ENCODE results near the gene ZSCAN4.
A peak's percentile ranks its signal among the peaks of the same experiment; 100 is the strongest.

ZSCAN4 gene

DNA sequence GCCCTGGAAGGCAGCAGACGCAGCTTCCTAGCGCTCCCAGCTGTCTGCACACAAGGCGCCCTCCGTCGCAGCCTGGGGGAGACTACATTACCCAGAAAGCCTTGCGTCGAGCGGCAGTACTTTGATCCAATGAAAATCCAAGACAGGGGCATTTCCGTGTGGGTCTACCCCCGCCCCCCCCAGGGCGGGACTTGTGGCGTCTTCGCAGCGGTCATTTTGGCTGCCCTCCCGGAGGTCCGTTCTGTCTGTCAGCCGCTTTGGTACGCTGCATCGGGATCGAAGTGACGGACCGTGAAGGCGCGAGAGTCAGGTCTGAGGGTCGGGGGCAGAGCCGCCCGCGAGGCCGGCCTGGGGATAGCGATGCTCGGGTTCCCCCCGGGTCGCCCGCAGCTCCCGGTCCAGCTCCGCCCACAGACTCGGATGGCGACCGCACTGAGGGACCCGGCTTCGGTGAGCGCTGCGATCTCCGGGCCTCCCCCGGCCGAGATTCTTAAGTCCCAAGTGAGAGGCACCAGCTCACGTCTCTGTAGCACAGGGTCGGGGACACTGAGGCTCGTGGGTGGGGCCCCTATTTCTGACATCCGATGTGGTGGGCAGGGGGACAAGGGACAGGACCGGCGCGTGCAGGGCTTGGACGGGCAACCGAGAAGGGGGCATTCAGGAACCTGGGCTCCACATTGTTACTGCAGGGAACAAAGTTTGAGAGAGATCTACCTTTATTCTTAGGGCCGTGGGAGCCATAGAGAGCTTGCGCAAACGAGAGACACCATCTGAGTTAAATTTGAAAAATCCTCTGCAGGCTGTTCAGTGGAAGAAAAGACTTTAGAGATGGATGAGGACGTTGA lies 35.5 kb upstream of the ZSCAN4 start, which contains the start of gene ZNF211:
Gene ZNF211, plus strand, starts transcription at position 182 of the 845 bp plus-strand sequence. Its CDS starts 179 bp downstream, at position 361.
- peaks cover 2% of the 10 kb centered on the region for H3K79me1 ChIP-seq (ENCODE audit: low read depth, low read length)
- peaks cover 2 to 50% of the 10 kb centered on the region in 2 donors for H3K9me3 ChIP-seq (replicated peaks in 1 of 2; ENCODE audit: control insufficient read depth in 2 of 2, insufficient read depth in 1 of 2, low read depth in 1 of 2, low read length in 2 of 2)
- no peak within 1 kb of the TSS for H4K8ac ChIP-seq (ENCODE audit: low read depth, low read length)
- no peak within 1 kb of the TSS for H2BK15ac ChIP-seq (ENCODE audit: low read length)
- no peak within 1 kb of the TSS for H3K14ac ChIP-seq (ENCODE audit: low read length)
- H3K9ac ChIP-seq (ENCODE audit: low read depth, low read length, poor library complexity): peak within 1 kb of the TSS; percentile 95
- peak within 1 kb of the TSS; percentile 96 for H2AFZ ChIP-seq (ENCODE audit: low read length)
- no peak within 1 kb of the TSS for H2BK12ac ChIP-seq (ENCODE audit: low read length)
- no CpG with 5 or more reads among the region's 59 CpGs for WGBS, 2 donors (ENCODE audit: extremely low coverage in 2 of 2, insufficient read length in 2 of 2, insufficient replicate concordance in 1 of 2)
- H3K4me3 ChIP-seq (ENCODE audit: low read length in 2 of 2): peak within 1 kb of the TSS; percentile 69 to 96
- no peak within 1 kb of the TSS for H2BK120ac ChIP-seq (ENCODE audit: low read depth, low read length)
- H3K4ac ChIP-seq (ENCODE audit: low read length): no peak within 1 kb of the TSS
- H4K91ac ChIP-seq (ENCODE audit: low read depth, low read length, poor library complexity): no peak within 1 kb of the TSS
- peak within 1 kb of the TSS; percentile 92 for H3K18ac ChIP-seq (ENCODE audit: low read length)
- H3K36me3 ChIP-seq (replicated peaks in 1 of 2; ENCODE audit: control insufficient read depth in 2 of 2, insufficient read depth in 2 of 2, low read length in 2 of 2): peaks cover 9 to 63% of the 10 kb centered on the region in 2 donors
- H3K27ac ChIP-seq (replicated peaks; ENCODE audit: low read length): no peak within 1 kb of the TSS
- DNase-seq (ENCODE audit: low spot score): peak; percentile 94
- H2BK5ac ChIP-seq (ENCODE audit: low read length): no peak within 1 kb of the TSS
- H3K27me3 ChIP-seq (ENCODE audit: control insufficient read depth in 3 of 3, insufficient read depth in 3 of 3, low read depth in 1 of 3, low read length in 3 of 3): peaks cover 0 to 2% (median 0%) of the 10 kb centered on the region in 3 experiments
- no peak within 1 kb of the TSS for H3K23ac ChIP-seq (ENCODE audit: low read depth, low read length, poor library complexity)
- no peak within 1 kb of the TSS for H2AK5ac ChIP-seq (ENCODE audit: low read depth, low read length)
- peaks cover 3 to 7% of the 10 kb centered on the region in 2 donors for H3K4me1 ChIP-seq (ENCODE audit: control insufficient read depth in 2 of 2, insufficient read depth in 1 of 2, low read depth in 1 of 2, low read length in 2 of 2)
- H3K4me2 ChIP-seq (ENCODE audit: insufficient read depth, low read length, poor library complexity, severe bottlenecking): peak within 1 kb of the TSS; percentile 64

DNA sequence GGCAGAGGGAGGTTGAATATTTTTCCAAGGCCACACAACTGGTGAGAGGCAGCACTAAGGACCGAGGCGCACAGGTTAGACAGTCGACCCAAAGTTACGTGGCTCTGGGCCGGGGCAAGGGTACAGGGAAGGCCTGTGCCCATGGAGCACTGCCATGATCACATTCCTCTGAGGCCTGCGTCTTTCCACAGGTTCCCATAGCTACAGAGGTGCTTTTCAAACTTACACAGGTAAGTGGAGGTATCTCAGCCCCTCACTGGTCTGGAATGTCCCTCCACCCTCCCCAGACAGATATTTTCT lies 35.0 kb upstream of the ZSCAN4 start:
- H2BK120ac ChIP-seq (ENCODE audit: low read depth, low read length): no peak overlapping the region
- H3K9me3 ChIP-seq (replicated peaks in 1 of 2; ENCODE audit: control insufficient read depth in 2 of 2, insufficient read depth in 1 of 2, low read depth in 1 of 2, low read length in 2 of 2): peaks cover 2 to 52% of the 10 kb centered on the region in 2 donors
- H3K27ac ChIP-seq (replicated peaks; ENCODE audit: low read length): no peak overlapping the region
- no peak overlapping the region for H2BK5ac ChIP-seq (ENCODE audit: low read length)
- no peak overlapping the region for H4K8ac ChIP-seq (ENCODE audit: low read depth, low read length)
- no peak overlapping the region for H3K18ac ChIP-seq (ENCODE audit: low read length)
- no peak overlapping the region for H3K9ac ChIP-seq (ENCODE audit: low read depth, low read length, poor library complexity)
- H3K4me3 ChIP-seq (ENCODE audit: low read length in 2 of 2): peak overlapping the region; percentile 69 to 96
- peaks cover 0 to 2% (median 0%) of the 10 kb centered on the region in 3 experiments for H3K27me3 ChIP-seq (ENCODE audit: control insufficient read depth in 3 of 3, insufficient read depth in 3 of 3, low read depth in 1 of 3, low read length in 3 of 3)
- no peak overlapping the region for H2AK5ac ChIP-seq (ENCODE audit: low read depth, low read length)
- H2AFZ ChIP-seq (ENCODE audit: low read length): peak overlapping the region; percentile 96
- H3K4me1 ChIP-seq (ENCODE audit: control insufficient read depth in 2 of 2, insufficient read depth in 1 of 2, low read depth in 1 of 2, low read length in 2 of 2): peaks cover 3 to 7% of the 10 kb centered on the region in 2 donors
- no peak for DNase-seq (ENCODE audit: low spot score)
- peaks cover 2% of the 10 kb centered on the region for H3K79me1 ChIP-seq (ENCODE audit: low read depth, low read length)
- no peak overlapping the region for H2BK15ac ChIP-seq (ENCODE audit: low read length)
- no CpG with 5 or more reads among the region's 6 CpGs for WGBS, 2 donors (ENCODE audit: extremely low coverage in 2 of 2, insufficient read length in 2 of 2, insufficient replicate concordance in 1 of 2)
- H3K4ac ChIP-seq (ENCODE audit: low read length): no peak overlapping the region
- peak overlapping the region; percentile 64 for H3K4me2 ChIP-seq (ENCODE audit: insufficient read depth, low read length, poor library complexity, severe bottlenecking)
- H3K14ac ChIP-seq (ENCODE audit: low read length): no peak overlapping the region
- H3K36me3 ChIP-seq (replicated peaks in 1 of 2; ENCODE audit: control insufficient read depth in 2 of 2, insufficient read depth in 2 of 2, low read length in 2 of 2): peaks cover 9 to 66% of the 10 kb centered on the region in 2 donors
- no peak overlapping the region for H3K23ac ChIP-seq (ENCODE audit: low read depth, low read length, poor library complexity)
- no peak overlapping the region for H2BK12ac ChIP-seq (ENCODE audit: low read length)
- H4K91ac ChIP-seq (ENCODE audit: low read depth, low read length, poor library complexity): no peak overlapping the region

- H2BK12ac ChIP-seq (ENCODE audit: low read length): no peak overlapping the region
- peaks cover 2% of the 10 kb centered on the region for H3K79me1 ChIP-seq (ENCODE audit: low read depth, low read length)
- H2AK5ac ChIP-seq (ENCODE audit: low read depth, low read length): no peak overlapping the region
- H3K4me3 ChIP-seq (ENCODE audit: low read length in 2 of 2): no peak overlapping the region
- H3K4ac ChIP-seq (ENCODE audit: low read length): no peak overlapping the region
- no peak overlapping the region for H2AFZ ChIP-seq (ENCODE audit: low read length)
- no peak for DNase-seq (ENCODE audit: low spot score)
- H3K9ac ChIP-seq (ENCODE audit: low read depth, low read length, poor library complexity): no peak overlapping the region
- H3K4me1 ChIP-seq (ENCODE audit: control insufficient read depth in 2 of 2, insufficient read depth in 1 of 2, low read depth in 1 of 2, low read length in 2 of 2): peaks cover 3 to 7% of the 10 kb centered on the region in 2 donors
- H3K9me3 ChIP-seq (replicated peaks in 1 of 2; ENCODE audit: control insufficient read depth in 2 of 2, insufficient read depth in 1 of 2, low read depth in 1 of 2, low read length in 2 of 2): peaks cover 24 to 80% of the 10 kb centered on the region in 2 donors
- H3K27ac ChIP-seq (replicated peaks; ENCODE audit: low read length): no peak overlapping the region
- H3K27me3 ChIP-seq (ENCODE audit: control insufficient read depth in 3 of 3, insufficient read depth in 3 of 3, low read depth in 1 of 3, low read length in 3 of 3): no peaks in the 10 kb centered on the region
- no CpG with 5 or more reads among the region's 4 CpGs for WGBS, 2 donors (ENCODE audit: extremely low coverage in 2 of 2, insufficient read length in 2 of 2, insufficient replicate concordance in 1 of 2)
- H2BK15ac ChIP-seq (ENCODE audit: low read length): no peak overlapping the region
- no peak overlapping the region for H4K91ac ChIP-seq (ENCODE audit: low read depth, low read length, poor library complexity)
- no peak overlapping the region for H3K23ac ChIP-seq (ENCODE audit: low read depth, low read length, poor library complexity)
- no peak overlapping the region for H3K18ac ChIP-seq (ENCODE audit: low read length)
- H2BK5ac ChIP-seq (ENCODE audit: low read length): no peak overlapping the region
- no peak overlapping the region for H2BK120ac ChIP-seq (ENCODE audit: low read depth, low read length)
- peaks cover 31 to 82% of the 10 kb centered on the region in 2 donors for H3K36me3 ChIP-seq (replicated peaks in 1 of 2; ENCODE audit: control insufficient read depth in 2 of 2, insufficient read depth in 2 of 2, low read length in 2 of 2)
- no peak overlapping the region for H3K4me2 ChIP-seq (ENCODE audit: insufficient read depth, low read length, poor library complexity, severe bottlenecking)
- H4K8ac ChIP-seq (ENCODE audit: low read depth, low read length): no peak overlapping the region
- no peak overlapping the region for H3K14ac ChIP-seq (ENCODE audit: low read length)
These were observed 31.4 kb upstream of the ZSCAN4 start for GRCh38 chr19:57637379-57637778.

DNA sequence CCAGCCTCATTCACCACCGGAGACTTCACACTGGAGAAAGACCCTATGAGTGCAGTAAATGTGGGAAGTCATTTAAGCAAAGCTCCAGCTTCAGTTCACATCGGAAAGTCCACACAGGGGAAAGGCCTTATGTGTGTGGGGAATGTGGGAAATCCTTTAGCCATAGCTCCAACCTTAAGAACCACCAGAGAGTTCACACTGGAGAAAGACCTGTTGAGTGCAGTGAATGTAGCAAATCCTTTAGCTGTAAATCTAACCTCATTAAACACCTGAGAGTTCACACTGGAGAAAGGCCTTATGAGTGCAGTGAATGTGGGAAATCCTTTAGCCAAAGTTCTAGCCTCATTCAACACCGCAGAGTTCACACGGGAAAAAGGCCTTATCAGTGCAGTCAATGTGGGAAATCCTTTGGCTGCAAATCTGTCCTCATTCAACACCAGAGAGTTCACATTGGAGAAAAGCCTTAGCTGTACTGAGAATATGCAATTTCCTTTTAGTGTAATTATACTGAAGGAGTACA lies 27.0 kb upstream of the ZSCAN4 start:
- Histone ChIP-seq H2BK5ac (ENCODE audit: low read length) (no peak overlapping the region), H2AK5ac (ENCODE audit: low read depth, low read length) (no peak overlapping the region), H3K4me2 (ENCODE audit: insufficient read depth, low read length, poor library complexity, severe bottlenecking) (no peak overlapping the region), H4K91ac (ENCODE audit: low read depth, low read length, poor library complexity) (no peak overlapping the region), H3K4me3 (ENCODE audit: low read length in 2 of 2) (no peak overlapping the region), H3K9ac (ENCODE audit: low read depth, low read length, poor library complexity) (no peak overlapping the region), H3K9me3 (replicated peaks in 1 of 2; ENCODE audit: control insufficient read depth in 2 of 2, insufficient read depth in 1 of 2, low read depth in 1 of 2, low read length in 2 of 2) (peaks cover 25 to 70% of the 10 kb centered on the region in 2 donors), H2AFZ (ENCODE audit: low read length) (no peak overlapping the region), H3K27me3 (ENCODE audit: control insufficient read depth in 3 of 3, insufficient read depth in 3 of 3, low read depth in 1 of 3, low read length in 3 of 3) (no peaks in the 10 kb centered on the region), H3K27ac (replicated peaks; ENCODE audit: low read length) (no peak overlapping the region), H2BK15ac (ENCODE audit: low read length) (no peak overlapping the region), H3K23ac (ENCODE audit: low read depth, low read length, poor library complexity) (no peak overlapping the region), H3K36me3 (replicated peaks in 1 of 2; ENCODE audit: control insufficient read depth in 2 of 2, insufficient read depth in 2 of 2, low read length in 2 of 2) (peaks cover 27 to 70% of the 10 kb centered on the region in 2 donors), H3K4me1 (ENCODE audit: control insufficient read depth in 2 of 2, insufficient read depth in 1 of 2, low read depth in 1 of 2, low read length in 2 of 2) (no peaks in the 10 kb centered on the region), H4K8ac (ENCODE audit: low read depth, low read length) (no peak overlapping the region), H3K18ac (ENCODE audit: low read length) (no peak overlapping the region), H3K14ac (ENCODE audit: low read length) (no peak overlapping the region), H3K4ac (ENCODE audit: low read length) (no peak overlapping the region), H2BK120ac (ENCODE audit: low read depth, low read length) (no peak overlapping the region), H3K79me1 (ENCODE audit: low read depth, low read length) (no peaks in the 10 kb centered on the region), H2BK12ac (ENCODE audit: low read length) (no peak overlapping the region)
- DNase-seq (ENCODE audit: low spot score): no peak
- WGBS, 2 donors (ENCODE audit: extremely low coverage in 2 of 2, insufficient read length in 2 of 2, insufficient replicate concordance in 1 of 2): no CpG with 5 or more reads among the region's 4 CpGs

Measured in neuronal stem cell (in vitro differentiated cells).